ENCODE data around the gene APOM.

The APOM gene

DNA sequence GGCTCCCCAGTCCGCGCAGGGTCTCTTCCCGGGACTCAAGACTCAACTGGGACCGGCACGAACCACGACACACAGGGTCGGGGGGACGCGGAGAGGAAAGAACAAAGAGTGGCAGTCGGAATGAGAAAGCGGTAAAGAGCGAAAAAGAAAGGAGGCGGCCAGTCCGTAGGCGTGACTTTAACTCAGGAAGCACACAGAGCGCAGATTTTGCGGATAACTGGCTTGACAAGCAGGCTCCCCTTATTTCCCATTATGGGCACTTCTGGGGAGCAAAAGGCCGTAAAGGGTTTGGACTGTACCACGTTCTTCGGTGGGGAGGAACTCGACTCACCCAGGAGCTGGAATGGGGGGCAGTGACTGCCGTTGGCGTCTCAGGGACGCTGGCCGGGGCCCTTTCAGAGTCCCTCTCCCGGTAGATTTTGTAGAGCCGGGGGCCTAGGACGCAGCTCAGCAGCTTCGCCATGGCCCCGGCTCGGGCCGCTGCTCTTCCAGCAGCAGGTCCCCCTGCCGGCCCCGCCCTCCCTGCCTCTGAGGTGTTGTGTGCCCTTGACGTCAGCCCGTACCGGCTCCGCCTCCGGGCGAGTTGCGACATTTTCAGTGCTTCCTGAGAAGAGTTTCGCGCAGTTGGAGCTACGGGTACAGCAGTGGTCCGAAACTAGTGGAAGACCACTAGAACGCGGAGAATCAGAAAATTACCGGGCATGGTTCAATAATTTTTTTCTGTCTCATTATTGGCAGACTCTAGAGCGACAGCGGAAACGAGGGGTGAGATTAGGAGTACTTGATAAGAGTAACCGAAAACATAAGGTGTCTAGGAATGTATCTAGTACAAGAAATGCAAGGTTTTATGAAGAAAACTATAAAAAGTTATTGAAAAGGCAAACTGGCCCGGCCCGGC lies 47.4 kb downstream of the APOM start, which contains the start of gene ABHD16A:
Gene ABHD16A, minus strand, starts transcription at position 506 of the 898 bp plus-strand sequence. Its CDS starts 43 bp downstream, at position 463.
- in situ Hi-C loops (cut with MboI; ENCODE audit: low sequenced_read_pairs) = no loop called here

- in situ Hi-C loops (cut with MboI; ENCODE audit: low sequenced_read_pairs) = no loop called here
Measured at GRCh38 chr6:31705931-31706330, 50.2 kb downstream of the APOM start.

- in situ Hi-C loops (cut with MboI; ENCODE audit: low sequenced_read_pairs) = no loop called here
Measured at GRCh38 chr6:31706599-31706998, 50.9 kb downstream of the APOM start, which contains the start of gene LY6G6F. LY6G6F (plus strand) TSS chr6:31706866; CDS start chr6:31706907, 41 bp downstream.

GRCh38 chr6:31707701-31708100 lies 52.0 kb downstream of the APOM start:
- in situ Hi-C loops (cut with MboI; ENCODE audit: low sequenced_read_pairs) = no loop called here
